ENCODE data around the gene PACSIN3. TPM values are rescaled to one million over a fixed set of nuclear protein-coding genes. Genes with fewer than 3 reads are reported as not detected.

The PACSIN3 gene
- total and polyA plus RNA-seq, 2 of the 13 experiments (the other 11 are each of a cell fraction or from before 2014, with no cell fraction given): 47.9 to 93.3 TPM

DNA sequence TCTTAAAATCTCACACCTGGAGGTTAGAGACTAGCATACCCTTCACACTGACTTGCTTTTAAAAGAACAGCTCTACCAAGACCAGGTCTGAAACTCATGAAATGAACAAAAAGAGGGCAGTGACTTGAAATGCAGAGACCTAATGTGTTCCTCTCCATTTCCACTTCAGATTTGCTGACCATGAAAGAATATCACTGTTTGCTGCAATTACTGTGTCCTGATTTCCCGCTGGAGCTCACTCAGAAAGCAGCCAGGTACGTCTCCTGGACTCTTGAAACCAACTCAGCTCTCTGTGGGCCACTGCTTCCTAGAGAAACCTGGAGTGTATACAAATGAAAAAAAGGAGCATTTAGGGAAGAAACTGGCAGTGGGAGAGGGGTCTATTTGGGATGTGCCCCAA lies 48.8 kb downstream of the PACSIN3 start (continued):
- TF ChIP-seq, protein P1, sequence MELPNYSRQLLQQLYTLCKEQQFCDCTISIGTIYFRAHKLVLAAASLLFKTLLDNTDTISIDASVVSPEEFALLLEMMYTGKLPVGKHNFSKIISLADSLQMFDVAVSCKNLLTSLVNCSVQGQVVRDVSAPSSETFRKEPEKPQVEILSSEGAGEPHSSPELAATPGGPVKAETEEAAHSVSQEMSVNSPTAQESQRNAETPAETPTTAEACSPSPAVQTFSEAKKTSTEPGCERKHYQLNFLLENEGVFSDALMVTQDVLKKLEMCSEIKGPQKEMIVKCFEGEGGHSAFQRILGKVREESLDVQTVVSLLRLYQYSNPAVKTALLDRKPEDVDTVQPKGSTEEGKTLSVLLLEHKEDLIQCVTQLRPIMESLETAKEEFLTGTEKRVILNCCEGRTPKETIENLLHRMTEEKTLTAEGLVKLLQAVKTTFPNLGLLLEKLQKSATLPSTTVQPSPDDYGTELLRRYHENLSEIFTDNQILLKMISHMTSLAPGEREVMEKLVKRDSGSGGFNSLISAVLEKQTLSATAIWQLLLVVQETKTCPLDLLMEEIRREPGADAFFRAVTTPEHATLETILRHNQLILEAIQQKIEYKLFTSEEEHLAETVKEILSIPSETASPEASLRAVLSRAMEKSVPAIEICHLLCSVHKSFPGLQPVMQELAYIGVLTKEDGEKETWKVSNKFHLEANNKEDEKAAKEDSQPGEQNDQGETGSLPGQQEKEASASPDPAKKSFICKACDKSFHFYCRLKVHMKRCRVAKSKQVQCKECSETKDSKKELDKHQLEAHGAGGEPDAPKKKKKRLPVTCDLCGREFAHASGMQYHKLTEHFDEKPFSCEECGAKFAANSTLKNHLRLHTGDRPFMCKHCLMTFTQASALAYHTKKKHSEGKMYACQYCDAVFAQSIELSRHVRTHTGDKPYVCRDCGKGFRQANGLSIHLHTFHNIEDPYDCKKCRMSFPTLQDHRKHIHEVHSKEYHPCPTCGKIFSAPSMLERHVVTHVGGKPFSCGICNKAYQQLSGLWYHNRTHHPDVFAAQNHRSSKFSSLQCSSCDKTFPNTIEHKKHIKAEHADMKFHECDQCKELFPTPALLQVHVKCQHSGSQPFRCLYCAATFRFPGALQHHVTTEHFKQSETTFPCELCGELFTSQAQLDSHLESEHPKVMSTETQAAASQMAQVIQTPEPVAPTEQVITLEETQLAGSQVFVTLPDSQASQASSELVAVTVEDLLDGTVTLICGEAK (IDR thresholded peaks at IDR 0.05): no peak
- TF ChIP-seq, protein P1 (CRISPR knock-in tag; IDR thresholded peaks at IDR 0.05): no peak

DNA sequence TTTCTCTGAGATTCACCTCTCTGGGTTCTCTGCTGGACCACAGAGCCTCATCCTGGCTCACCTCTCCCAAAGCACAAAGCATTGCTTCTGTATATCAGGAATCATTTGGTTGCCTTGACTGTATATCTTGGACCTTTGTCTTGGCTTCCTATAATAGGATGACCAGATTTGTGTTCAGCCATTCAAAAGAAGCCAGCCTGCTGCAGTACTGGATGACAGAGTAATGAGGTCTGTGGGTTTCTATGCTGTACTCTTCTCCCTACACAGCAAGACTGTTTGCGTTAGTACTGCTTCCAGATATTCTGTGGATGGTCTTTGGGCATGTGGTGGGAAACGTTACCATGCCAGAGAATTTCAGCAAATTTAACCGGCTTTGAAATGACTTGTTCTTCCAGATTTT lies 49.3 kb downstream of the PACSIN3 start:
- FAIRE-seq (no peak), DNase-seq (ENCODE audit: low spot score) (no peak), ATAC-seq (no peak)
- Histone ChIP-seq H3K4me3 (replicated peaks in 1 of 3; ENCODE audit: insufficient read depth in 1 of 3, low read depth in 2 of 3, low read length in 3 of 3) (no peak overlapping the region), H3K9me3 (ENCODE audit: low read length) (no peaks in the 10 kb centered on the region), H3K27ac (ENCODE audit: extremely low read length, insufficient read depth, low read length) (no peak overlapping the region), H3K4me1 (ENCODE audit: insufficient read depth, low read length) (no peaks in the 10 kb centered on the region), H2AFZ (ENCODE audit: low read length) (no peak overlapping the region), H3K27me3 (ENCODE audit: control insufficient read depth in 1 of 2, insufficient read depth in 2 of 2, low read length in 2 of 2) (no peaks in the 10 kb centered on the region), H3K4me2 (ENCODE audit: low read depth, low read length) (no peak overlapping the region), H4K20me1 (ENCODE audit: insufficient read depth, low read length) (no peaks in the 10 kb centered on the region), H3K79me2 (ENCODE audit: insufficient read depth, low read length) (no peaks in the 10 kb centered on the region), H3K9ac (ENCODE audit: insufficient read depth, low read depth, low read length) (no peak overlapping the region), H3K36me3 (replicated peaks in 1 of 2; ENCODE audit: control insufficient read depth in 1 of 2, insufficient read depth in 2 of 2, low read length in 2 of 2) (peaks cover 0 to 3% of the 10 kb centered on the region in 2 experiments; a peak in 1 of 5 replicates)
- POLR2A ChIA-PET: no interaction called here
- intact Hi-C loops (cut with micrococcal nuclease; ENCODE audit: unreplicated experiment) (no loop called here), in situ Hi-C loops (cut with HindIII; ENCODE audit: extremely low pct_ligation_motif_present, low pct_unique_long_range_greater_than_20kb) (no loop called here)
- CTCF ChIA-PET (ENCODE audit: low intra/inter-chr PET ratio, low total read pairs): no interaction called here
- 94% methylated on average over 3 of the region's 3 CpGs for WGBS (ENCODE audit: low lambda C conversion rate)
- BruUV-seq (replicated peaks): no TSS peak
- TF ChIP-seq BORCS8-MEF2B (CRISPR knock-in tag; IDR thresholded peaks at IDR 0.05) (no peak), FOSL2 (CRISPR knock-in tag; IDR thresholded peaks at IDR 0.05) (no peak), YY1 (IDR thresholded peaks at IDR 0.05; ENCODE audit: insufficient read depth, insufficient replicate concordance, low read depth, low read length) (no peak), ZNF33A (CRISPR knock-in tag; IDR thresholded peaks at IDR 0.05; ENCODE audit: borderline replicate concordance) (no peak), NFE2L2 (IDR thresholded peaks at IDR 0.05; ENCODE audit: low read length) (no peak), ZNF883 (CRISPR knock-in tag; IDR thresholded peaks at IDR 0.05; ENCODE audit: not compliant biosample characterization) (no peak)
- TF ChIP-seq, protein P2, sequence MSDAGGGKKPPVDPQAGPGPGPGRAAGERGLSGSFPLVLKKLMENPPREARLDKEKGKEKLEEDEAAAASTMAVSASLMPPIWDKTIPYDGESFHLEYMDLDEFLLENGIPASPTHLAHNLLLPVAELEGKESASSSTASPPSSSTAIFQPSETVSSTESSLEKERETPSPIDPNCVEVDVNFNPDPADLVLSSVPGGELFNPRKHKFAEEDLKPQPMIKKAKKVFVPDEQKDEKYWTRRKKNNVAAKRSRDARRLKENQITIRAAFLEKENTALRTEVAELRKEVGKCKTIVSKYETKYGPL (CRISPR knock-in tag; IDR thresholded peaks at IDR 0.05): no peak
- TF ChIP-seq, protein P3, sequence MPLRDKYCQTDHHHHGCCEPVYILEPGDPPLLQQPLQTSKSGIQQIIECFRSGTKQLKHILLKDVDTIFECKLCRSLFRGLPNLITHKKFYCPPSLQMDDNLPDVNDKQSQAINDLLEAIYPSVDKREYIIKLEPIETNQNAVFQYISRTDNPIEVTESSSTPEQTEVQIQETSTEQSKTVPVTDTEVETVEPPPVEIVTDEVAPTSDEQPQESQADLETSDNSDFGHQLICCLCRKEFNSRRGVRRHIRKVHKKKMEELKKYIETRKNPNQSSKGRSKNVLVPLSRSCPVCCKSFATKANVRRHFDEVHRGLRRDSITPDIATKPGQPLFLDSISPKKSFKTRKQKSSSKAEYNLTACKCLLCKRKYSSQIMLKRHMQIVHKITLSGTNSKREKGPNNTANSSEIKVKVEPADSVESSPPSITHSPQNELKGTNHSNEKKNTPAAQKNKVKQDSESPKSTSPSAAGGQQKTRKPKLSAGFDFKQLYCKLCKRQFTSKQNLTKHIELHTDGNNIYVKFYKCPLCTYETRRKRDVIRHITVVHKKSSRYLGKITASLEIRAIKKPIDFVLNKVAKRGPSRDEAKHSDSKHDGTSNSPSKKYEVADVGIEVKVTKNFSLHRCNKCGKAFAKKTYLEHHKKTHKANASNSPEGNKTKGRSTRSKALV (CRISPR knock-in tag; IDR thresholded peaks at IDR 0.05): no peak
